ENCODE measurements around the gene DCXR. TPM values are rescaled to one million over a fixed set of nuclear protein-coding genes. Genes with fewer than 3 reads are reported as not detected.
A peak's percentile ranks its signal among the peaks of the same experiment; 100 is the strongest.

The DCXR gene
- total RNA-seq, 1 experiment from 2014 or later: 87.8 TPM

DNA sequence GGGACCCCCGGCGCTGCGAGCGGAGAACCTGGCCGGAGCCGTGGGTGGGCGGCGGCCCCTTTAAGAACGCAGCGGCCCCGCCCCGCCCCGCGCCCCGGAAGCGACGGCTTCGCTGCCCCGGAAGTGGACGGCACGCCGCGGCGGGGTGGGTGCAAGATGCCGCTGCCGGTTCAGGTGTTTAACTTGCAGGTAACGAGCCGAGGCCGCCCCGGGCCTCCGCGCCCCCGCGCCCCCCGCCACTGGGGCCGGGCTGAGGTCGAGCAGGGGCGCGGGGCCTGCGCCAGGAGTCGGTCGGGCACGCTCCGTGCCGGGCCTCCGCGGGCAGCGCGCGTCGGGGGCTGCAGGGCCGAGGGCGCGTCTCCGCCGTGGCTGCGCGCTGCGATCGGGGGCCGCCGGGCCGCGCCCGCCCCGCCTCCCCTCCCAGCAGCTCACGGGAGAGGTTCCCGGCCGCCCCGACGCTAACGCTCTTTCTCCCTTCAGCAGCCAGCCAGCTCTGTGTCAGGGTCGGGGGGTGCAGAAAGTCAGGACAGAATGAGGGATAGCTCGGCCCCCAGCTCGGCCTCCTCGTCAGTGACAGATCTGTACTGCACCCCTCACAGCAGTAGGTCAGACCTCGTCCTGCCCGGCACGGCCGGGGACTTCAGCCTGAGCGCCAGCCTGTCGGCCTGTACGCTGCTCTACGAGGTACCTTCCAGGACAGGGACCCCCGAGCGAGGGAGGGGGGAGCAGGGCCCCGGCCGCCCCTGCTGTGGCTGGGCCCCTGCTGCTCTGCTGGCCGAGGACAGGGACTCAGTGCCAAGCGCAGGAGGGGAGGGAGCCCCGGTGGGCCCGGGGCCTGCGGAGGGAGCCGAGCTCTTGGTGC lies 14.5 kb upstream of the DCXR start, which contains the start of the genes GPS1 and RFNG:
Gene GPS1 (plus strand): TSS at position 123 of the 862 bp plus-strand sequence. CDS start 34 bp downstream, at position 157.
Gene RFNG (minus strand): TSS at position 36 of the 862 bp plus-strand sequence. CDS start 45 bp downstream, outside the sequence.
- Mint-ChIP-seq H3K4me3 (ENCODE audit: low read depth, unreplicated experiment) (peak within 1 kb of the TSS; percentile 80), H3K9me3 (ENCODE audit: low read depth, unreplicated experiment) (no peaks in the 10 kb centered on the region), H3K27me3 (ENCODE audit: unreplicated experiment) (no peaks in the 10 kb centered on the region), H3K27ac (ENCODE audit: unreplicated experiment) (peak within 1 kb of the TSS; percentile 60), H3K4me1 (ENCODE audit: low read depth, unreplicated experiment) (no peaks in the 10 kb centered on the region), H3K36me3 (ENCODE audit: insufficient read depth, unreplicated experiment) (peaks cover 71% of the 10 kb centered on the region)
- no peak for TF ChIP-seq CTCF (IDR thresholded peaks at IDR 0.05; ENCODE audit: unreplicated experiment)
- TSS peak; percentile 35 for BruUV-seq (replicated peaks)
- CTCF ChIA-PET: interaction anchor here (0.7 to 1.1 kb wide), 2 partner anchors 14 to 33 kb away, joined by 3 to 4 read pairs; partner anchors contain the start of gene DCXR
- intact Hi-C loops (cut with micrococcal nuclease; ENCODE audit: unreplicated experiment): no loop called here
- peak; percentile 84 for DNase-seq

- CTCF ChIA-PET: interaction anchor here (1.3 kb wide), 1 partner anchor 13 kb away, joined by 4 read pairs; the partner anchor contains the start of gene DCXR
- TF ChIP-seq CTCF (IDR thresholded peaks at IDR 0.05; ENCODE audit: unreplicated experiment): no peak
- intact Hi-C loops (cut with micrococcal nuclease; ENCODE audit: unreplicated experiment): no loop called here
- no TSS peak for BruUV-seq (replicated peaks)
- Mint-ChIP-seq H3K36me3 (ENCODE audit: insufficient read depth, unreplicated experiment) (peaks cover 67% of the 10 kb centered on the region), H3K4me3 (ENCODE audit: low read depth, unreplicated experiment) (peak overlapping the region; percentile 80), H3K9me3 (ENCODE audit: low read depth, unreplicated experiment) (no peaks in the 10 kb centered on the region), H3K27me3 (ENCODE audit: unreplicated experiment) (no peaks in the 10 kb centered on the region), H3K4me1 (ENCODE audit: low read depth, unreplicated experiment) (no peaks in the 10 kb centered on the region), H3K27ac (ENCODE audit: unreplicated experiment) (peak overlapping the region; percentile 60)
- no peak for DNase-seq
These were observed 13.5 kb upstream of the DCXR start for GRCh38 chr17:82050761-82051641.

DNA sequence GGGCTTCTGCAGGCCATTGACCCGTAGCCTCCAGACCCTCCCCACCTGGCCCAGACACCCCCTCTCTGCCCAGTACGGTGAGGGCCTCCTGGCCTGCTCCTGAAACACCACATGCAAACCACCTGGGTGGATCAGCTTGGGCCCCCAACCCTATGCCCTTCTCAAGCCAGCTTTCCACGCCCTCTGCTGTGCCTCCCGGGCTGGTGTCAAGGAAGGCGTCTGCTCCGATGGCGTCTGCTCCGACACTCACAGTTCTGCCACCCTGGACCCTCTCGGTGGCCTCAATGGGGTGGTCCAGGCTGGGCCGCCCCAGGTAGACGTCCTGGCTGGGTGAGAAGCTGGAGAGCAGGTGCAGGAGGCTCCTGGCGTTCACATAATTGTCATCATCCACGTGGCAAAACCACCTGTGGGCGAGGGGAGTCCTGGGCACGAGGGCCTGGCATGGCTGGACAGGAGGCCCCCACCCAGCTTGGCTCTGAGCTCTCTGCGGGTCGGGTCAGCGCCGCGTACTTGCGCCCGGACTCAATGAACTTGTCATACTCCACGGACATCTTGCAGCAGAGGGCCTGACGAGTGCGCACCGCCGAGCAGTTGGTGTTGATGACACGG lies 12.8 kb upstream of the DCXR start:
- CTCF ChIA-PET: interaction anchor here (0.5 to 1.3 kb wide), 2 partner anchors 12 to 411 kb away, joined by 3 to 4 read pairs; partner anchors contain the start of gene DCXR
- no peak for DNase-seq
- Mint-ChIP-seq H3K27ac (ENCODE audit: unreplicated experiment) (peak overlapping the region; percentile 60), H3K4me3 (ENCODE audit: low read depth, unreplicated experiment) (peak overlapping the region; percentile 80), H3K4me1 (ENCODE audit: low read depth, unreplicated experiment) (no peaks in the 10 kb centered on the region), H3K9me3 (ENCODE audit: low read depth, unreplicated experiment) (no peaks in the 10 kb centered on the region), H3K36me3 (ENCODE audit: insufficient read depth, unreplicated experiment) (peaks cover 60% of the 10 kb centered on the region), H3K27me3 (ENCODE audit: unreplicated experiment) (no peaks in the 10 kb centered on the region)
- TF ChIP-seq CTCF (IDR thresholded peaks at IDR 0.05; ENCODE audit: unreplicated experiment): no peak
- no TSS peak for BruUV-seq (replicated peaks)
- intact Hi-C loops (cut with micrococcal nuclease; ENCODE audit: unreplicated experiment): no loop called here

DNA sequence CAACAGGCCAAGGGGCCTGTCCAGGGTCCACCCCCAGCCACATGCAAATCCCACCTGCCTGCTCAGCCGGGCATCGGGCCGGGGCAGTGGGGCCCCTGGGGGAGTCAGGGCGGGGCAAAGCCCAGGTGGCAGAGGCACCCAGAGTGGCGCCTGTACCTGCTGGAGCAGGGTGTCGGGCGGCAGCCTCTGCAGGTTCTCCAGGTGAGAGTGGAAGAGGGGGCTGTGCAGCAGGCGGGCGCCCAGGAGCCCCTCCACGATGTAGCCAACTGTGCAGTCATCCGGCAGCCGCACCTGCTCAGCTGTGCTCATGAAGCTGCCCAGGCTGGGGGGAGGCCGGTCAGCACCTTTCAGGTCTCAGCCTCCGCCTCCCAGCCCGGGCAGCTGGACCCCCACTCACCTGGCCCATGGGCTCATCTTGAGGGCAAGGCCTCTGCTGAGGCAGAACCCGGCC lies 12.0 kb upstream of the DCXR start:
- no TSS peak for BruUV-seq (replicated peaks)
- no peak for TF ChIP-seq CTCF (IDR thresholded peaks at IDR 0.05; ENCODE audit: unreplicated experiment)
- H3K9me3 Mint-ChIP-seq (ENCODE audit: low read depth, unreplicated experiment): no peaks in the 10 kb centered on the region
- CTCF ChIA-PET: no interaction called here
- no peak for DNase-seq
- intact Hi-C loops (cut with micrococcal nuclease; ENCODE audit: unreplicated experiment): no loop called here
- no peak overlapping the region for H3K4me3 Mint-ChIP-seq (ENCODE audit: low read depth, unreplicated experiment)
- H3K4me1 Mint-ChIP-seq (ENCODE audit: low read depth, unreplicated experiment): no peaks in the 10 kb centered on the region
- no peak overlapping the region for H3K27ac Mint-ChIP-seq (ENCODE audit: unreplicated experiment)
- H3K36me3 Mint-ChIP-seq (ENCODE audit: insufficient read depth, unreplicated experiment): peaks cover 53% of the 10 kb centered on the region
- H3K27me3 Mint-ChIP-seq (ENCODE audit: unreplicated experiment): no peaks in the 10 kb centered on the region
